Gastroesophageal sphincter (tissue), 4 donors: ENCODE data around the gene ANKRD60. TPM values are rescaled to one million over a fixed set of nuclear protein-coding genes. Genes with fewer than 3 reads are reported as not detected.

Experiments used
- ATAC-seq: fragments of 150-250 bp; one replicate; pipeline ENCODE4 v1.9.1; 2016; ENCODE audit warnings: mild to moderate bottlenecking, moderate library complexity
- H3K27ac ChIP-seq, 4 donors: fragments of 200-600 bp; sonication (generic) in 3 of 4; 1 replicate in 3 of 4; 2 replicates in 1 of 4; pipeline ENCODE4 v1.5.1; 2016 to 2019
- H3K27me3 ChIP-seq: fragments of 200-600 bp; sonication (generic); one replicate; pipeline ENCODE4 v1.5.1; 2019
- H3K36me3 ChIP-seq, 2 donors: fragments of 200-600 bp; sonication (generic); one replicate each; pipeline ENCODE4 v1.5.1; 2019; ENCODE audit warnings: control low read depth in 1 of 2
- H3K4me1 ChIP-seq, 3 donors: fragments of 200-600 bp; sonication (generic); 1 replicate in 2 of 3; 2 replicates in 1 of 3; pipeline ENCODE4 v1.5.1; 2016 to 2019; ENCODE audit warnings: control low read depth in 2 of 3
- H3K4me3 ChIP-seq, 2 donors: fragments of 200-600 bp; sonication (generic); one replicate each; pipeline ENCODE4 v1.5.1; 2019; ENCODE audit warnings: mild to moderate bottlenecking in 1 of 2, moderate library complexity in 1 of 2
- H3K9me3 ChIP-seq, 3 donors: fragments of 200-600 bp; sonication (generic); one replicate each; pipeline ENCODE4 v1.5.1; 2017 to 2019; ENCODE audit warnings: control low read depth in 2 of 3
- EP300 ChIP-seq: sonication (generic); formaldehyde crosslinking; IDR thresholded peaks from one replicate; pipeline ENCODE4 v1.6.1; 2017; ENCODE audit warnings: antibody characterized with exemption, mild to moderate bottlenecking
- POLR2A ChIP-seq, 2 donors: fragments of 450-650 bp; IDR thresholded peaks; one replicate each; pipeline ENCODE4 v1.6.1; 2017; ENCODE audit warnings: antibody characterized with exemption in 2 of 2, mild to moderate bottlenecking in 2 of 2, moderate library complexity in 1 of 2
- POLR2AphosphoS5 ChIP-seq: sonication (generic); formaldehyde crosslinking; IDR thresholded peaks from one replicate; pipeline ENCODE4 v1.6.1; 2017; ENCODE audit warnings: antibody characterized with exemption
- WGBS, 2 donors: methylation state at CpG; one replicate each; pipeline ENCODE4 v1.1.5; 2018; ENCODE audit warnings: low coverage in 1 of 2; 5-methylcytosine and 5-hydroxymethylcytosine counted together
- total RNA-seq, 4 donors: library from RNA; depleted of rRNA; stranded (reverse); fragments of >200 nt; gene quantifications; one replicate each; pipeline ENCODE4 v1.1.0, GENCODE V29; 2016
- TF ChIP-seq, protein P1 (sequence below), 4 experiments: fragments of 200-600 bp in 2 of 4; fragments of 450-650 bp in 2 of 4; sonication (generic) in 1 of 4; IDR thresholded peaks; one replicate each; pipeline ENCODE4 v1.5.1; 2017 to 2019; ENCODE audit warnings: antibody characterized with exemption in 4 of 4, mild to moderate bottlenecking in 2 of 4, moderate library complexity in 2 of 4

ANKRD60 gene
- total RNA-seq, 4 donors from 2014 or later = not detected

DNA sequence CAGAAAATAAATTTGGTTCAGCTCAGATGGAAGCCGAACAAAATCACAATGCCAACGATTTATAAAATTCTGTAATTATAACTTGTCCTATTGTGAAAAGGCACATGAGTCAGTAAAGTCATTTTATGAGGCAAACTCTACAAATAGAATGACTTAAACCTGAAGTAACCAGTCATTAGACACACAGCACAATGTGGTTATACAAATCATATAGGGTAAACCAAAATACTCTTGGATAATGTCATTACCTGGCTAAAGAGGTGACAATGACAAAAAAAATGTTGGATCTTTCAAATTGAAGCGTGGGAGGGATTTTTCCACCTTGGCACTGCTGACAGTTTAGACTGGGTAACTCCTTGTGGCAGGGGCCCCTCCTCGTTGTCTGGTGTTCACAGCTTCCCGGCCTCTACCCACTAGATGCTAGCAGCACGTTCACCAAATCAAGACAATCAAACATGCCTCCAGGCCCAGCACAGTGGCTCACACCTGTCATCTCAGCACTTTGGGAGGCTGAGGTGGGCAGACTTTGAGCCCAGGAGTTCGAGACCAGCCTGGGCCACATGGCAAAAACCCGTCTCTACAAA lies 5.0 kb downstream of the ANKRD60 start:
- ATAC-seq = no peak
- H3K36me3 ChIP-seq = no peaks in the 10 kb centered on the region
- H3K4me1 ChIP-seq = peaks cover 0 to 9% (median 0%) of the 10 kb centered on the region in 3 donors
- H3K9me3 ChIP-seq = peaks cover 0 to 16% (median 0%) of the 10 kb centered on the region in 3 donors
- no peak overlapping the region for H3K27ac ChIP-seq
- H3K4me3 ChIP-seq = no peak overlapping the region
- 76 to 85% methylated on average over 3 to 5 of the region's 8 CpGs for WGBS, 2 donors
- peaks cover 77% of the 10 kb centered on the region for H3K27me3 ChIP-seq
- no peak for TF ChIP-seq POLR2A (IDR thresholded peaks at IDR 0.05)
- no peak for TF ChIP-seq EP300
- TF ChIP-seq POLR2AphosphoS5 = no peak
- TF ChIP-seq, protein P1, sequence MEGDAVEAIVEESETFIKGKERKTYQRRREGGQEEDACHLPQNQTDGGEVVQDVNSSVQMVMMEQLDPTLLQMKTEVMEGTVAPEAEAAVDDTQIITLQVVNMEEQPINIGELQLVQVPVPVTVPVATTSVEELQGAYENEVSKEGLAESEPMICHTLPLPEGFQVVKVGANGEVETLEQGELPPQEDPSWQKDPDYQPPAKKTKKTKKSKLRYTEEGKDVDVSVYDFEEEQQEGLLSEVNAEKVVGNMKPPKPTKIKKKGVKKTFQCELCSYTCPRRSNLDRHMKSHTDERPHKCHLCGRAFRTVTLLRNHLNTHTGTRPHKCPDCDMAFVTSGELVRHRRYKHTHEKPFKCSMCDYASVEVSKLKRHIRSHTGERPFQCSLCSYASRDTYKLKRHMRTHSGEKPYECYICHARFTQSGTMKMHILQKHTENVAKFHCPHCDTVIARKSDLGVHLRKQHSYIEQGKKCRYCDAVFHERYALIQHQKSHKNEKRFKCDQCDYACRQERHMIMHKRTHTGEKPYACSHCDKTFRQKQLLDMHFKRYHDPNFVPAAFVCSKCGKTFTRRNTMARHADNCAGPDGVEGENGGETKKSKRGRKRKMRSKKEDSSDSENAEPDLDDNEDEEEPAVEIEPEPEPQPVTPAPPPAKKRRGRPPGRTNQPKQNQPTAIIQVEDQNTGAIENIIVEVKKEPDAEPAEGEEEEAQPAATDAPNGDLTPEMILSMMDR (IDR thresholded peaks at IDR 0.05) = no peak

DNA sequence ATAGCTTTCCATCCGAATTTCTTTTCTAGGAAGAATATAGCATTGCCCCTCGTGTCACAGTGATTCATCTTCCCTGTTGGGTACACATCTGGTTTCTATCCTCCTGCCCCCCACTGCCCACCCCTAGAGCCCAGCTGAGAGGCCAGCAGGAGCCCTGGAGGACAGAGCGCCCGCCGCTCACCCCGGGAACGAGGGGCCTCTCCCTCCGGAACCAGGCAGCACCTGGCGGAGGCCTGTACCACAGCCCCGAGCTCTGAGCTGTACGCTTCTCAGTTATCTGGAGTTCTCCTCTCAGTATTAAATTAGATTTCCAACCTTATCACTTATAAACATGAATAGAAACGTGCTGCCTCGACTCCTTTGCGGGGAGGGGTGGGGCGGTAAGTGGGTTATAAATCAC lies 6.0 kb downstream of the ANKRD60 start:
- Histone ChIP-seq H3K27ac (no peak overlapping the region), H3K9me3 (peaks cover 0 to 20% (median 0%) of the 10 kb centered on the region in 3 donors), H3K27me3 (peaks cover 71% of the 10 kb centered on the region), H3K4me1 (no peaks in the 10 kb centered on the region), H3K36me3 (no peaks in the 10 kb centered on the region), H3K4me3 (no peak overlapping the region)
- no peak for TF ChIP-seq EP300
- TF ChIP-seq, protein P1 (IDR thresholded peaks at IDR 0.05) = no peak
- ATAC-seq = no peak
- WGBS, 2 donors = 25 to 66% methylated on average over 2 to 12 of the region's 15 CpGs

DNA sequence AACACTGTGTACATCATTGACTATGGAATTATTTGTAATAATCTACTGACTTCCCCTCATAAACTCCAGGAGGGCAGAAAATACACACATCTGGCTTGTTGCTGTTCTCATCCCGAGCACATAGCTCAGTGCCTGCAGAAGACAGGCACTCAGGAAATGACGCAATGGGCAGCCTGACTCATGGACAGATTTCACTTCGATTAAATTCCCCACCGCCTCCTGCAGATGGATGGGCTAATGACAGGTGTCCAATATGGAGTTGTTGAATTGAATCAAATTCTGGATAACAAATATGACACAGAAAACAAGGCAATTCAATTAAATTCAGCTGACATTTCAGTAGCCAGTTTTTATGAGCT lies 9.1 kb downstream of the ANKRD60 start:
- TF ChIP-seq EP300 (no peak), POLR2A (IDR thresholded peaks at IDR 0.05) (no peak), POLR2AphosphoS5 (no peak)
- TF ChIP-seq, protein P1 (IDR thresholded peaks at IDR 0.05) = no peak
- H3K36me3 ChIP-seq = no peaks in the 10 kb centered on the region
- no peaks in the 10 kb centered on the region for H3K4me1 ChIP-seq
- no peak overlapping the region for H3K27ac ChIP-seq
- peaks cover 49% of the 10 kb centered on the region for H3K27me3 ChIP-seq
- no peak for ATAC-seq
- 96% methylated on average over 3 of the region's 4 CpGs; no CpG with 5 or more reads in 1 of the 2 donors for WGBS, 2 donors
- H3K9me3 ChIP-seq = peaks cover 0 to 20% (median 0%) of the 10 kb centered on the region in 3 donors
- no peak overlapping the region for H3K4me3 ChIP-seq

DNA sequence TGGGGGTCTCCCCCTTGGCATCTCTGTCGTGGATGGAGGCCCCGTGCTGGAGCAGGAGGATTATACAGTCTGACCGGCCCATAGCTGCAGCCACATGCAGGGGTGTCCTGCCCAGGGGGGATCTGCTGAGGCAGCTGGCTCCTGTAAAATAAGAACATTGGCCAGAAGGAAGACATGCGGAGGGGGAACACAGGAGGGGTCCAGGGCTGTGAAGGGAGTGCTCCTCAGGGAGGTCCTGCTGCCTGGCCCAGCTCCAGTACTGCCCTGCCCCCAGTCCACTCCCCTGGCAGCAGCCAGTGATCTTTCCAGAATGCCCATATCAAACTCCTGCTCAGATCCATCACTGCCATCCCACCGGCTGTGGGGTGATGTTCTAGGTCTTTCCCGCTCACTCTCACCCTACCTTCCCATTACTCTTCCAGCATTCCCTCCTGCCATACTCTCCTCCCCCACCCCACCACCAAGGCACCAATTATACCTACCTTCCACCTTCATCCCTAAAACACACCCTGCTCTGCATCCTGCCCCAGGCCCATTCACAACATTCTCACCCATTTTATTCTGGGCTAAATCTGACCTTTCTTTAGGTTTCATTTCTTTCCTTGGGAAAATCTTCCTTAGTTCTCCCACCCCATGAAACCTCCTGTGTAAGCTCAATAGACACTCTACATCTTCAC lies 9.7 kb downstream of the ANKRD60 start:
- peaks cover 0 to 20% (median 0%) of the 10 kb centered on the region in 3 donors for H3K9me3 ChIP-seq
- H3K27me3 ChIP-seq = peaks cover 49% of the 10 kb centered on the region
- H3K4me3 ChIP-seq = no peak overlapping the region
- 20 to 54% methylated on average over 2 to 3 of the region's 6 CpGs for WGBS, 2 donors
- no peaks in the 10 kb centered on the region for H3K36me3 ChIP-seq
- ATAC-seq = no peak
- no peak for TF ChIP-seq EP300
- TF ChIP-seq POLR2AphosphoS5 = no peak
- TF ChIP-seq, protein P1 (IDR thresholded peaks at IDR 0.05) = no peak
- TF ChIP-seq POLR2A (IDR thresholded peaks at IDR 0.05) = no peak
- H3K4me1 ChIP-seq = no peaks in the 10 kb centered on the region
- H3K27ac ChIP-seq = no peak overlapping the region

DNA sequence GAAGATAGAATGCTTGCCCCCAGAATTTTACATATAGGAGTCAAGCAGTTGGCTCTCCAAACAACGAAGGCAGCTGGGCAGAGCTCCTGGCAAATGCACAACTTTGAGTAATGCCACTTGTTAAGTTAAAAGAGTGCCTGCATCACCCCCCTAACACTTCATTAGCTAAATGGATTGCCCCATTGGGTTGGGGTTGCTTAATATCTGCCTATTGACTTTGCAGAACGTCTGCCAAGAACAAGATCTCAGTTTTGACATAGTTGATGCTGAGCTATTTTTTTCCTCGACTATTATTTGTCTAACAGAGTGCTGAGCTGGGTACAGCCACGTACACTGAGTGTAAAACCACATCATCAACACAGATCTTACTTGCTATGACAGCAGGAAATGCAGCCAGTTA lies 12.1 kb downstream of the ANKRD60 start:
- peaks cover 46% of the 10 kb centered on the region for H3K27me3 ChIP-seq
- no peak overlapping the region for H3K27ac ChIP-seq
- TF ChIP-seq POLR2A (IDR thresholded peaks at IDR 0.05) (no peak), POLR2AphosphoS5 (peak; percentile 39)
- H3K4me1 ChIP-seq = no peaks in the 10 kb centered on the region
- 22 to 33% methylated on average over 3 of the region's 4 CpGs for WGBS, 2 donors
- peaks cover 0 to 20% (median 0%) of the 10 kb centered on the region in 3 donors for H3K9me3 ChIP-seq
- no peaks in the 10 kb centered on the region for H3K36me3 ChIP-seq
- no peak for ATAC-seq
- H3K4me3 ChIP-seq = no peak overlapping the region
